CD4-positive, alpha-beta T cell treated with Interferon gamma for 1 hour (primary cell): Measurements from ENCODE around the gene KASH5.

Experiments
- DNase-seq: peaks from one replicate; pipeline ENCODE4 v3.0.0-alpha.2; 2020

KASH5 gene

GRCh38 chr19:49396738-49397505 is 8.9 kb downstream of the KASH5 start:
- DNase-seq = no peak

- DNase-seq = no peak
Measured at GRCh38 chr19:49398001-49398615, 10.1 kb downstream of the KASH5 start.

- no peak for DNase-seq
Measured at GRCh38 chr19:49398931-49399330, 10.9 kb downstream of the KASH5 start.

GRCh38 chr19:49400029-49400428 is 12.0 kb downstream of the KASH5 start:
- DNase-seq = no peak

GRCh38 chr19:49403404-49404187 is 15.5 kb downstream of the KASH5 start:
- DNase-seq = peak; percentile 11

GRCh38 chr19:49407079-49407478 is 19.0 kb downstream of the KASH5 start:
- DNase-seq = no peak

GRCh38 chr19:49407482-49408015 is 19.5 kb downstream of the KASH5 start:
- DNase-seq = no peak

GRCh38 chr19:49408816-49409440 is 20.9 kb downstream of the KASH5 start:
- DNase-seq = no peak

GRCh38 chr19:49409441-49410029 is 21.5 kb downstream of the KASH5 start:
- DNase-seq = peak; percentile 32

- no peak for DNase-seq
Measured at GRCh38 chr19:49411681-49412326, 23.8 kb downstream of the KASH5 start.

GRCh38 chr19:49413348-49413747 is 25.3 kb downstream of the KASH5 start:
- no peak for DNase-seq

GRCh38 chr19:49414256-49414655 is 26.2 kb downstream of the KASH5 start:
- no peak for DNase-seq

- no peak for DNase-seq
Measured at GRCh38 chr19:49415102-49415809, 27.2 kb downstream of the KASH5 start.

- no peak for DNase-seq
Measured at GRCh38 chr19:49415810-49416200, 27.8 kb downstream of the KASH5 start.

- DNase-seq = no peak
Measured at GRCh38 chr19:49417088-49417487, 29.0 kb downstream of the KASH5 start.

- DNase-seq = no peak
Measured at GRCh38 chr19:49418511-49418910, 30.5 kb downstream of the KASH5 start.

- no peak for DNase-seq
Measured at GRCh38 chr19:49419173-49419572, 31.1 kb downstream of the KASH5 start.

- no peak for DNase-seq
Measured at GRCh38 chr19:49420227-49420626, 32.2 kb downstream of the KASH5 start.

GRCh38 chr19:49421039-49421877 is 33.2 kb downstream of the KASH5 start:
- peak; percentile 37 for DNase-seq

- no peak for DNase-seq
Measured at GRCh38 chr19:49421878-49422202, 33.8 kb downstream of the KASH5 start.
